ENCODE measurements around the gene DLG2. TPM values are rescaled to one million over a fixed set of nuclear protein-coding genes. Genes with fewer than 3 reads are reported as not detected.

The DLG2 gene
- total RNA-seq, 1 donor: 3.0 TPM

GRCh38 chr11:83945976-83946375 lies 1681.2 kb downstream of the DLG2 start:
- TF ChIP-seq CTCF (IDR thresholded peaks at IDR 0.05; ENCODE audit: insufficient read depth, low read length): no peak
- no peak for DNase-seq (ENCODE audit: low read depth)
- no peak overlapping the region for H3K4me3 ChIP-seq (ENCODE audit: low read depth, low read length)

DNA sequence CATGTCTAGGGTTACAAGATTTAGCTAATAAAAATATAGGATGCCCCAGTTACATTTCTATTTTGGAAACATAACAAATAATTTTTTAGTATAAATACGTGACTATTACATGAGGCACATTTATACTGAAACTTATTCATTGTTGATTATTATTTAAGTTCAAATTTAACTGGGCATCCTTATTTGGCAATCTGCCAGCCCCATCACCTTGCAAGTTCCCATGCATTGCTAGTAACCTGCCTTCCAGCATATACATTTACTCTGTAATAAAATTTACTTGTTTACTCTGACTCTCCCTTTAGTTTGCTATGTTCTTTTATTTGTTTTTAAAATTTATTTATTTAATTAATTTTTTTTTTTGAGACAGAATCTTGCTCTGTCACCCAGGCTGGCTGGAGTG lies 1686.1 kb downstream of the DLG2 start:
- no peak overlapping the region for H3K4me3 ChIP-seq (ENCODE audit: low read depth, low read length)
- DNase-seq (ENCODE audit: low read depth): no peak
- no peak for TF ChIP-seq CTCF (IDR thresholded peaks at IDR 0.05; ENCODE audit: insufficient read depth, low read length)

- DNase-seq (ENCODE audit: low read depth): no peak
- no peak overlapping the region for H3K4me3 ChIP-seq (ENCODE audit: low read depth, low read length)
- no peak for TF ChIP-seq CTCF (IDR thresholded peaks at IDR 0.05; ENCODE audit: insufficient read depth, low read length)
Observed at GRCh38 chr11:83938148-83938547, 1689.0 kb downstream of the DLG2 start.

DNA sequence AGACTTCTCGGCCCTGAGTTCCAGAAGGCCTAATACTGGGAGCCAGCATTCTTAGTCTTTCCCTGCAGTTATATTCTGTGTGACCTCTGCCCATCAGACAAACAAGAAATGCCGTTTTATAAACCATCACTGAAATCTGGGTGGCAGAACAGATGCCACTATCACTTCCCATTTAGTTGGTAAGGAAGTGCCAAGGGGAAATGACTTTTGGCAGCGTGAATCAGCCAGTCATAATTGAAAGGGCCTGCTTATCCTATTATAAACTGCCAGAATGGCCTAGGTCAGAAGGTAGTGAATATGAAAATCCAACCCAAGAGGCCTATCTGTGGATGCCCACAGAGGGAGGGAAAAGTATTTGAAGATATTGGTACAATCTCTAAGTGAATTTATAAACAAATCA lies 1694.1 kb downstream of the DLG2 start:
- no peak for DNase-seq (ENCODE audit: low read depth)
- TF ChIP-seq CTCF (IDR thresholded peaks at IDR 0.05; ENCODE audit: insufficient read depth, low read length): no peak
- H3K4me3 ChIP-seq (ENCODE audit: low read depth, low read length): no peak overlapping the region

DNA sequence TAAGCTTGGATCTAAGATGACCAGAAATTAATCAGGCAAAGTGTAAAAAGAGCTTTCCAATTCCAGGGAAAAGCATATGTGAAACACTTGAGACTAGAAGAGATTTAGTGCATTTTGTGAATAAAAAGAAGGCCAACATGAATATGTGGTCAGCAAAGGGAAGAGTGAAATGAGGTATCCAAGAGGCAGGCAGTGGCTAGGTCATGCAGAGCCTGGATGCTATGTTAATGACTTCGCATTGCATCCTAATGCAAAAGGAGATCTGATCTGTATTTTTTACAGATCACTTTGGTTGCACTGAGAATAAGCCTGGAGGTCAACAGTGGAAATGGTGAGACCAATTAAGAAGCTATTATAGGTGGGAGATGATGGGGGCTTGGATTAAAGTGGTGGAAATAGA lies 1699.7 kb downstream of the DLG2 start:
- no peak for DNase-seq (ENCODE audit: low read depth)
- TF ChIP-seq CTCF (IDR thresholded peaks at IDR 0.05; ENCODE audit: insufficient read depth, low read length): no peak
- no peak overlapping the region for H3K4me3 ChIP-seq (ENCODE audit: low read depth, low read length)

DNA sequence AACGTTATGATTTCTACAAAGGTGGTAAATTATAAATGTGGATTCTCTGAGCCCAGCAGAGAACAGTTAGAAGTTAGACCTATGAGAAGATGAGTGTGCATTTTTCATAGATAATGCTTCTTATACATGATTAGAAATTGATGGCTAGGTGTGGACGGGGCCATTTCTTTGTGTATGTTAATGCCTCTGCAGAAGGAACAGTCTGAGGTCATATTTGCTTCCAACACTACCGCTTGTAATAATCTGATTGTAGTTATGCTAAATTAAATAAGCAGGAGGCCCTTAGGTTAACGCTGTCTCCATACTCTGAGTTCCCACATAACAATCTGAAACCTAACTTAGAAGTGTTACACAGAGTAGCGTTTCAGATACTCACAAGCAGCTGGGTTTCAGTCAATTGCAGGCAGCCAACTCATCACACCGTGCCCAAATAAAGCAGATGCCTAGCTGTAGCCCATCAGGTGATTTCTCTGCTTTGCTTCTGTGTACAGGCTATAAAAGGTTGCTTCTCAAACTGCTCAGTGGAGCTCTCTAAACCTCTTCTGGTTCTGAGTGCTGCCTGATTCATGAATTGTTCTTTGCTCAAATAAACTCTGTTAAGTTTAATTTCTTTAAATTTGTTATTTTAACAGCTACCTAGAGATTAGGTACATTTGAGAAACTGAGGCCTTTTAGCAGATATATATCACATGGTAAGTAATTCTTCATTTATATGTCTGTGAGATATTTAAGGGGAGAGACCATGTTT lies 1702.2 kb downstream of the DLG2 start:
- no peak for DNase-seq (ENCODE audit: low read depth)
- H3K4me3 ChIP-seq (ENCODE audit: low read depth, low read length): no peak overlapping the region
- no peak for TF ChIP-seq CTCF (IDR thresholded peaks at IDR 0.05; ENCODE audit: insufficient read depth, low read length)

GRCh38 chr11:83923961-83924360 lies 1703.2 kb downstream of the DLG2 start:
- H3K4me3 ChIP-seq (ENCODE audit: low read depth, low read length): no peak overlapping the region
- no peak for TF ChIP-seq CTCF (IDR thresholded peaks at IDR 0.05; ENCODE audit: insufficient read depth, low read length)
- no peak for DNase-seq (ENCODE audit: low read depth)
